ENCODE measurements around the gene MAPT. TPM values are rescaled to one million over a fixed set of nuclear protein-coding genes. Genes with fewer than 3 reads are reported as not detected.

Gene MAPT
- total and polyA plus RNA-seq, 2 of the 4 experiments (the other 2 are of a cell fraction), result 0.18 to 0.19 TPM

GRCh38 chr17:45886852-45887251, 7.5 kb upstream of the MAPT start:
- dilution Hi-C loops (cut with HindIII; ENCODE audit: low sequenced_read_pairs, unreplicated experiment) (no loop called here), intact Hi-C loops (cut with micrococcal nuclease) (no loop called here)
- CTCF ChIA-PET, result no interaction called here

More at GRCh38 chr17:45886852-45887251, 7.5 kb upstream of the MAPT start:
- peaks cover 4% of the 10 kb centered on the region; the same call in 1 of the 2 replicates for H3K27me3 ChIP-seq (ENCODE audit: control insufficient read depth, insufficient read depth, low read length)
- no peak overlapping the region for H2BK120ac ChIP-seq (ENCODE audit: low read depth, low read length)
- no peak overlapping the region for H3K23ac ChIP-seq (ENCODE audit: low read depth, low read length)
- H3K4me1 ChIP-seq (ENCODE audit: control insufficient read depth, insufficient read depth, low read length), result no peaks in the 10 kb centered on the region
- TF ChIP-seq POLR2A (IDR thresholded peaks at IDR 0.05; ENCODE audit: low read depth, low read length) (no peak), FOS (IDR thresholded peaks at IDR 0.05; ENCODE audit: low read depth, low read length) (no peak), MAFK (IDR thresholded peaks at IDR 0.05; ENCODE audit: low read depth, low read length) (no peak), CHD1 (IDR thresholded peaks at IDR 0.05; ENCODE audit: low read depth, low read length) (no peak), MAZ (IDR thresholded peaks at IDR 0.05; ENCODE audit: borderline replicate concordance, low read depth, low read length) (no peak), RAD21 (IDR thresholded peaks at IDR 0.05; ENCODE audit: low read length) (no peak), SMC3 (IDR thresholded peaks at IDR 0.05; ENCODE audit: low read depth, low read length) (no peak), MXI1 (IDR thresholded peaks at IDR 0.05; ENCODE audit: borderline replicate concordance, low read depth, low read length) (no peak), ELK1 (IDR thresholded peaks at IDR 0.05; ENCODE audit: borderline replicate concordance, low read depth, low read length) (no peak)
- 47% methylated on average over 2 of the region's 2 CpGs; no CpG with 5 or more reads in 1 of the 2 experiments for WGBS, 2 experiments (ENCODE audit: extremely low coverage in 2 of 2, insufficient read length in 1 of 2)
- H3K4me2 ChIP-seq (ENCODE audit: low read depth, low read length), result no peak overlapping the region
- H3K4me3 ChIP-seq (ENCODE audit: insufficient read depth, low read depth, low read length), result no peak overlapping the region
- H4K8ac ChIP-seq (ENCODE audit: low read depth in 2 of 2, low read length in 2 of 2), result no peak overlapping the region
- no peaks in the 10 kb centered on the region for H3K79me1 ChIP-seq (ENCODE audit: low read depth in 1 of 2, low read length in 2 of 2)
- H4K91ac ChIP-seq (ENCODE audit: insufficient read depth, low read depth, low read length), result no peak overlapping the region
- no peak overlapping the region for H3K18ac ChIP-seq (ENCODE audit: low read depth, low read length)
- no TSS peak for BruUV-seq (replicated peaks)
- ATAC-seq (ENCODE audit: low read depth), result no peak
- H2BK15ac ChIP-seq (ENCODE audit: low read depth, low read length), result no peak overlapping the region
- H3K56ac ChIP-seq (ENCODE audit: extremely low read depth, insufficient read depth, low read length), result no peak overlapping the region
- H3K9me1 ChIP-seq (ENCODE audit: insufficient read depth, low read length), result 0 out of 2 replicates have a peak, but pooled peaks cover 2% of the 10 kb centered on the region
- H3K36me3 ChIP-seq (ENCODE audit: control insufficient read depth, insufficient read depth, low read length), result no peaks in the 10 kb centered on the region
- POLR2A ChIA-PET (ENCODE audit: unreplicated experiment), result no interaction called here
- H2AK9ac ChIP-seq (replicated peaks; ENCODE audit: low read depth, low read length, poor library complexity), result no peak overlapping the region
- no peaks in the 10 kb centered on the region for H4K20me1 ChIP-seq (ENCODE audit: insufficient read depth, low read length)
- H3K9ac ChIP-seq (ENCODE audit: low read depth, low read length), result no peak overlapping the region
- no peak overlapping the region for H2BK20ac ChIP-seq (ENCODE audit: low read depth, low read length)
- H3K4ac ChIP-seq (ENCODE audit: low read depth, low read length), result no peak overlapping the region
- no peak overlapping the region for H3K27ac ChIP-seq (ENCODE audit: insufficient read depth, low read length)
- no peak overlapping the region for H2AFZ ChIP-seq (replicated peaks; ENCODE audit: low read length, poor library complexity)
- in situ Hi-C loops (cut with MboI; ENCODE audit: low sequenced_read_pairs), result loop anchor here (5.0 kb wide), 1 partner anchor 40 kb away; no protein-coding TSS in a partner anchor
- no peak for DNase-seq
- no peak overlapping the region for H2BK5ac ChIP-seq (ENCODE audit: low read depth, low read length, poor library complexity, severe bottlenecking)
- no peak overlapping the region for H2AK5ac ChIP-seq (ENCODE audit: low read depth, low read length)
- no peaks in the 10 kb centered on the region for H3K9me3 ChIP-seq (ENCODE audit: control insufficient read depth, insufficient read depth, low read length)
- no peak overlapping the region for H4K5ac ChIP-seq (ENCODE audit: low read depth, low read length)
- no peak overlapping the region for H3K14ac ChIP-seq (replicated peaks; ENCODE audit: low read depth, low read length)

Measured in IMR-90 (cell line).